HG03457 (cell line): ENCODE data around the gene RARRES2.
"Not testable (repeated sequence)": the region's sequence is repeated elsewhere in the genome, so short reads cannot be mapped to it uniquely, and the experiment has no call there.

Experiments used
- ATAC-seq: cut with Tn5 transposase; IDR thresholded peaks from one replicate; pipeline ENCODE4 v1.9.1; 2021; ENCODE audit warnings: moderate number of reproducible peaks; ENCODE audit not compliant: unreplicated experiment

Gene RARRES2

DNA sequence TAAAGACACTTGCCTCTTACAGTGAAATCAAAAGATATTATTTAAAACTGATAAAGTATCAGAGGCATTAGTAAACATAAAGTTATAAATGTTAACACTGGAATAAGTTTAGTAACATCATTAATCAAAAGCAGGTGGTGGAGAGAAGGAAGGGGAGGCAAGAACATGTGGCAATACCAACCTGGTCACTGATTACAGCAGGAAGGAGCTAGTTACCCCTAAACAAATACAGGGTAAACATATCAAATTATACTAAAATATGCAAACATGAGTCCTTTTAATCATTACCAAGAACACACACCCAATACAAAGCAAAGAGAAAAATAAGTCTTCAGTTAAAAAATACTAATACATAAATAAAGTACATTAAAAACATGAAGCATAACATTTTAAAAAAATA, 43.5 kb downstream of the RARRES2 start:
- ATAC-seq = not testable (repeated sequence)

DNA sequence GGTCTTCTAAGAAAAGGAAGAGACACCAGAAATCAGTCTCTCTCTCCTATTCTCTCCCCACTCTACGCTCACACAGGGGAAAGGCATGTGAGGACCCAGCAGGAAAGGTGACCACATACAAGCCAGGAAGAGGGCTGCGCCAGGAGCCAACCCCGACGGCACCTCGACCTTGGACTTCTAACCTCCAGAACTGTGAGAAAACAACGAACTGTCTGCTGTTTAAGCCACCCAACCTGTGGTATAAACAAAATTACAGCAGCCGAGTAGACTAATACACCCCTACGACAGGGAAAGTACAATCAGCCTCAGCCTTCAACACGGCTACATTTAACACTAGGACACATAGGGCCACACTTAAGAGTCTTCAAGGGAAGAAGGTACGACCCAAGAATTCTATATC, 44.6 kb downstream of the RARRES2 start:
- ATAC-seq = not testable (repeated sequence)

DNA sequence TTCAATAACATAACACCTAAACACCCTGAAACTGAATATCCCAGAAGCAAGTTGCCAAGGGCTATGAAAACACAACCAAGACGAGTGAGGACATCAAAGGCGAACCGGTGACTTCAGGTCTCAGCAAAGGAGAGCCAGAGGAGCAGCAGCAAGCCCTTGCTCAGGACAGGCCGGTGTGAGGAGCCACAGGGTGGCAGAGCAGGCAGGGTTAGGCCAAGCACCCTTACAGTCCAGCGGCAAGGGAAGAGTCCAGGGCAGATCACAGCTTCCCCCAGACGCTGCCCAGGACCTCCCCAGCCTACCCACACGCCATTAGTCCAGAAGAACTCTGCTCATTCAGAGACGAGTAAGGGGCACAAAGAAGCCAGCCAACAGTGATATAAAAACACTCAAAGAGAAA, 45.8 kb downstream of the RARRES2 start:
- ATAC-seq = not testable (repeated sequence)

DNA sequence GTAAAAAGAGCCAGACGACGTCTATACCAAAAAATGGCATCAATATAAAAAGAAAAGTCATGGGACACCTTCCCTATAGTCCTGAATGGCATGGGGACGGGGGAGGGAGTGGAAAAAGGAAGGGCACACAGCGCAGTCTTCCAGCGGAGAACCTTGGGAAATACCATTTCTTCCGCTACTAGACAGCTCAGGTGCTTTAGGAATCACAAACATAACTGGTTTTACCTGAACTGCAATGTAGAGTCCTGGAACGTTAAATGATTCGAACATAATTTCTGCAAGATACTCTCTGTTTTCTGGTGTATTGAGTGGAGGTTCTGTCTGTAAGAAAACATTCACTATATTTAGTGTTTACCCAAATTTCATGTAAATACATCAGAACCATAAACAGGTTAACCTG, 46.4 kb downstream of the RARRES2 start:
- ATAC-seq = not testable (repeated sequence)

DNA sequence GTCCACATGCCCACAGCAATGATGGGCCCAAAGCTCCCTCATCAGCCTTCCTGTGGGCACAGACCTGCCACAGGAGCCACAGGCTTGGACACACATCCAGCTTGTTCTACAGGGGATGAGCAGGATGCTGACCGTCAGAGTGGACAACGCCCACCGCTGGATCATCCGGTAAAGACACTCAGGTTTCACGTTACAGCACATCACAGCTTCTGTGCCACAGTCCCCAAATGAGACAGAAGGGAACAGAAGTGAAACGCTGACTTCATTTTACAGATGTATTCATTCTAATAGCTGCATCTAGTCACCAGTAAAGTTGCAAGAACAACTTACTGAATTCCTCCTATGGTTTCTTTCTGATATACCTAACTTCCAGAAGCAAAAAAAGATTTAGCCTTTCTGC, 51.1 kb downstream of the RARRES2 start:
- ATAC-seq = not testable (repeated sequence)

DNA sequence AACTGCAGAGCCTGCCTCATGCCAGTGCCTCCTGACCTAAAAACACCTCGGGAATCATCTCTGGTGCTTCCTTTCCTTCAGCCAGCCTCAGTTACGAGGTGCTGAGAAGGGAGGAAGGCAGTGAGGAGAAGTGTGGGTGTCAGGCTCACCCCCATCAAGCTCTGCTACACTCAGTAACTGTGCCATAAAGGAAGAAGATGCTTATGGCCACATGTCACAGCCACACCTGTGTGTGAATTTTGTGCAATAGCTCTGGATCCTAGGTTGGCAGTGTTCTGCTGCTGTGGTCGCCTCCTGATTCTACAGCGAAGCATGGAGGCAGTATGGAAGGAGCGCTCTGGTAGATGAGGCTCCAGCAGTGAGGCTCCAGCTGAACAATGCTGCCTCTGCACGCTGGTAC, 52.6 kb downstream of the RARRES2 start:
- ATAC-seq = not testable (repeated sequence)
